ENCODE measurements around the gene PRG3. TPM values are rescaled to one million over a fixed set of nuclear protein-coding genes. Genes with fewer than 3 reads are reported as not detected.

Gene PRG3
- total and polyA plus RNA-seq, 2 experiments from 2014 or later: not detected

GRCh38 chr11:57402188-57403002, 21.4 kb upstream of the PRG3 start:
- no peaks in the 10 kb centered on the region for H3K9me2 ChIP-seq (replicated peaks; ENCODE audit: insufficient read depth)
- H3K4me2 ChIP-seq: no peak overlapping the region
- no peaks in the 10 kb centered on the region for H3K4me1 ChIP-seq (ENCODE audit: insufficient read depth)
- H3K9me3 ChIP-seq (ENCODE audit: low read depth): no peaks in the 10 kb centered on the region
- no peaks in the 10 kb centered on the region for H4K20me1 ChIP-seq (ENCODE audit: insufficient read depth, poor library complexity, severe bottlenecking)
- WGBS (ENCODE audit: low lambda C conversion rate, missing lambda C conversion rate): 37% methylated on average over 6 of the region's 6 CpGs
- H3K4me3 ChIP-seq: no peak overlapping the region
- H3K27me3 ChIP-seq: peaks cover 10% of the 10 kb centered on the region
- peak; percentile 29 for DNase-seq (ENCODE audit: low spot score)
- no peak overlapping the region for H3K27ac ChIP-seq
- H3K79me2 ChIP-seq: no peaks in the 10 kb centered on the region
- TF ChIP-seq EZH2phosphoT487 (IDR thresholded peaks at IDR 0.05; ENCODE audit: low read depth, severe bottlenecking, unreplicated experiment): no peak
- TF ChIP-seq EZH2 (IDR thresholded peaks at IDR 0.05; ENCODE audit: borderline replicate concordance): no peak
- TF ChIP-seq, protein P1, sequence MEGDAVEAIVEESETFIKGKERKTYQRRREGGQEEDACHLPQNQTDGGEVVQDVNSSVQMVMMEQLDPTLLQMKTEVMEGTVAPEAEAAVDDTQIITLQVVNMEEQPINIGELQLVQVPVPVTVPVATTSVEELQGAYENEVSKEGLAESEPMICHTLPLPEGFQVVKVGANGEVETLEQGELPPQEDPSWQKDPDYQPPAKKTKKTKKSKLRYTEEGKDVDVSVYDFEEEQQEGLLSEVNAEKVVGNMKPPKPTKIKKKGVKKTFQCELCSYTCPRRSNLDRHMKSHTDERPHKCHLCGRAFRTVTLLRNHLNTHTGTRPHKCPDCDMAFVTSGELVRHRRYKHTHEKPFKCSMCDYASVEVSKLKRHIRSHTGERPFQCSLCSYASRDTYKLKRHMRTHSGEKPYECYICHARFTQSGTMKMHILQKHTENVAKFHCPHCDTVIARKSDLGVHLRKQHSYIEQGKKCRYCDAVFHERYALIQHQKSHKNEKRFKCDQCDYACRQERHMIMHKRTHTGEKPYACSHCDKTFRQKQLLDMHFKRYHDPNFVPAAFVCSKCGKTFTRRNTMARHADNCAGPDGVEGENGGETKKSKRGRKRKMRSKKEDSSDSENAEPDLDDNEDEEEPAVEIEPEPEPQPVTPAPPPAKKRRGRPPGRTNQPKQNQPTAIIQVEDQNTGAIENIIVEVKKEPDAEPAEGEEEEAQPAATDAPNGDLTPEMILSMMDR (IDR thresholded peaks at IDR 0.05; ENCODE audit: poor library complexity): no peak
- H3K36me3 ChIP-seq (replicated peaks; ENCODE audit: insufficient read depth, low read depth): no peaks in the 10 kb centered on the region
- H2AFZ ChIP-seq: no peak overlapping the region

DNA sequence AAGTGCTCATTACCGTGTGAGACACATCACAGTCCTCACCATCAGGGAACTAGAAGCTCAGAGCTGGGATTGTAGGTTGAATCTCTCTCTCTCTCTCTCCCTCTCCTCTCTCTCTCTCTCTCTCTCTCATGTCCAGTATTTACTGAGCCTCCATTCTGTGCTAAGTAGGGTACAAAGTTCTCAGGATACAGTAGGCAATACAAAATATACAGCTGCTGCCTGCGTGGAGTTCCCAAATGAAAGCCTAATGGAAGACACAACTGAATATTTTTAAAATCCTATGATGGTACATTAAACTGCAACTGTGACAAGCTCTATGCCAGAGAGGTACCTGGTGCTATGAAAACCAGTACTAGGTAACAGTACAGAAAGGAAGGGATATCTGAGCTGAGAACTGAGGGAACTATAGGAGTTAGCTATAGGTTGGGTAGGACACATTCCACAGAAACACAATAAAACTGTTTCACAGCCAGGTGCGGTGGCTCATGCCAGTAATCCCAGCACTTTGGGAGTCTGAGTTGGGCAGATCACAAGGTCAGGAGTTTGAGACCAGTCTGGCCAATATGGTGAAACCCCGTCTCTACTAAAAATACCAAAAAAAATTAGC, 19.1 kb upstream of the PRG3 start:
- no peaks in the 10 kb centered on the region for H3K9me3 ChIP-seq (ENCODE audit: low read depth)
- H3K27me3 ChIP-seq: peaks cover 10% of the 10 kb centered on the region
- H3K4me3 ChIP-seq: no peak overlapping the region
- H2AFZ ChIP-seq: no peak overlapping the region
- no peaks in the 10 kb centered on the region for H3K79me2 ChIP-seq
- H4K20me1 ChIP-seq (ENCODE audit: insufficient read depth, poor library complexity, severe bottlenecking): no peaks in the 10 kb centered on the region
- TF ChIP-seq EZH2 (IDR thresholded peaks at IDR 0.05; ENCODE audit: borderline replicate concordance) (no peak), EZH2phosphoT487 (IDR thresholded peaks at IDR 0.05; ENCODE audit: low read depth, severe bottlenecking, unreplicated experiment) (no peak)
- TF ChIP-seq, protein P1 (IDR thresholded peaks at IDR 0.05; ENCODE audit: poor library complexity): no peak
- DNase-seq (ENCODE audit: low spot score): peak; percentile 26
- no peaks in the 10 kb centered on the region for H3K9me2 ChIP-seq (replicated peaks; ENCODE audit: insufficient read depth)
- 71% methylated on average over 4 of the region's 4 CpGs for WGBS (ENCODE audit: low lambda C conversion rate, missing lambda C conversion rate)
- no peaks in the 10 kb centered on the region for H3K4me1 ChIP-seq (ENCODE audit: insufficient read depth)
- H3K4me2 ChIP-seq: no peak overlapping the region
- H3K27ac ChIP-seq: peak overlapping the region; percentile 61
- H3K36me3 ChIP-seq (replicated peaks; ENCODE audit: insufficient read depth, low read depth): no peaks in the 10 kb centered on the region

- H3K36me3 ChIP-seq (replicated peaks; ENCODE audit: insufficient read depth, low read depth): no peaks in the 10 kb centered on the region
- no peaks in the 10 kb centered on the region for H3K4me1 ChIP-seq (ENCODE audit: insufficient read depth)
- no peaks in the 10 kb centered on the region for H3K79me2 ChIP-seq
- H3K27ac ChIP-seq: no peak overlapping the region
- no peak overlapping the region for H2AFZ ChIP-seq
- no peak for DNase-seq (ENCODE audit: low spot score)
- H3K9me3 ChIP-seq (ENCODE audit: low read depth): no peaks in the 10 kb centered on the region
- peaks cover 10% of the 10 kb centered on the region for H3K27me3 ChIP-seq
- TF ChIP-seq, protein P1 (IDR thresholded peaks at IDR 0.05; ENCODE audit: poor library complexity): no peak
- TF ChIP-seq EZH2 (IDR thresholded peaks at IDR 0.05; ENCODE audit: borderline replicate concordance): no peak
- no peak for TF ChIP-seq EZH2phosphoT487 (IDR thresholded peaks at IDR 0.05; ENCODE audit: low read depth, severe bottlenecking, unreplicated experiment)
- no peak overlapping the region for H3K4me2 ChIP-seq
- H4K20me1 ChIP-seq (ENCODE audit: insufficient read depth, poor library complexity, severe bottlenecking): no peaks in the 10 kb centered on the region
- no peak overlapping the region for H3K4me3 ChIP-seq
- WGBS (ENCODE audit: low lambda C conversion rate, missing lambda C conversion rate): 85% methylated on average over 5 of the region's 5 CpGs
- H3K9me2 ChIP-seq (replicated peaks; ENCODE audit: insufficient read depth): no peaks in the 10 kb centered on the region
Observed at GRCh38 chr11:57399221-57399620, 18.3 kb upstream of the PRG3 start.

All from hepatocyte (in vitro differentiated cells).